ENCODE results near the gene MTSS2. TPM values are rescaled to one million over a fixed set of nuclear protein-coding genes. Genes with fewer than 3 reads are reported as not detected.

MTSS2 gene
- total RNA-seq, 1 donor from 2014 or later = 92.2 TPM

DNA sequence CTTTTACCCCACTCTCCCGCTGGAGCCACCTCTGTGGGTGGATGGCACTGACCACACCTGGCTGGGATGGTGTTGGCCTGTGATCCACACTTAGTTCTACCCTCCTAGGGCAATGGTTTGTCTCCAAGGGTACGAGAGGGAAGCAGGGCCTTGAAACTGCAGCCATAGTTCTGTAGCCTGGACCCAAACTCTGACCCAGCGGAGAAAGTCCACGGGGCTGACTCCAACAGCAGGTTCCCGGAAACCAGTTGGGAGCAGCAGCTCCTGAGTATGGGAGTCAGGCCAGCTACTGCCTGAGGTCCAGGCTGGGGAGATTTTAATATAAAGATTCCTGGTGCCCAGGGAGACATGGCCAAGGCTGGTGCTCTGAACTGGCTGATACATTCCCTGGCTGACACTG, 23.6 kb upstream of the MTSS2 start:
- TF ChIP-seq, protein P1, sequence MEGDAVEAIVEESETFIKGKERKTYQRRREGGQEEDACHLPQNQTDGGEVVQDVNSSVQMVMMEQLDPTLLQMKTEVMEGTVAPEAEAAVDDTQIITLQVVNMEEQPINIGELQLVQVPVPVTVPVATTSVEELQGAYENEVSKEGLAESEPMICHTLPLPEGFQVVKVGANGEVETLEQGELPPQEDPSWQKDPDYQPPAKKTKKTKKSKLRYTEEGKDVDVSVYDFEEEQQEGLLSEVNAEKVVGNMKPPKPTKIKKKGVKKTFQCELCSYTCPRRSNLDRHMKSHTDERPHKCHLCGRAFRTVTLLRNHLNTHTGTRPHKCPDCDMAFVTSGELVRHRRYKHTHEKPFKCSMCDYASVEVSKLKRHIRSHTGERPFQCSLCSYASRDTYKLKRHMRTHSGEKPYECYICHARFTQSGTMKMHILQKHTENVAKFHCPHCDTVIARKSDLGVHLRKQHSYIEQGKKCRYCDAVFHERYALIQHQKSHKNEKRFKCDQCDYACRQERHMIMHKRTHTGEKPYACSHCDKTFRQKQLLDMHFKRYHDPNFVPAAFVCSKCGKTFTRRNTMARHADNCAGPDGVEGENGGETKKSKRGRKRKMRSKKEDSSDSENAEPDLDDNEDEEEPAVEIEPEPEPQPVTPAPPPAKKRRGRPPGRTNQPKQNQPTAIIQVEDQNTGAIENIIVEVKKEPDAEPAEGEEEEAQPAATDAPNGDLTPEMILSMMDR (conservative IDR thresholded peaks at IDR 0.05) = no peak
- peaks cover 9% of the 10 kb centered on the region for H3K36me3 Mint-ChIP-seq
- peaks cover 26% of the 10 kb centered on the region for H3K4me1 Mint-ChIP-seq (ENCODE audit: unreplicated experiment)
- H3K9me3 Mint-ChIP-seq = peaks cover 4% of the 10 kb centered on the region
- no peak overlapping the region for H3K4me3 Mint-ChIP-seq
- no peaks in the 10 kb centered on the region for H3K27me3 Mint-ChIP-seq
- no peak for DNase-seq (ENCODE audit: extremely low spot score, unreplicated experiment)
- H3K27ac Mint-ChIP-seq = no peak overlapping the region

DNA sequence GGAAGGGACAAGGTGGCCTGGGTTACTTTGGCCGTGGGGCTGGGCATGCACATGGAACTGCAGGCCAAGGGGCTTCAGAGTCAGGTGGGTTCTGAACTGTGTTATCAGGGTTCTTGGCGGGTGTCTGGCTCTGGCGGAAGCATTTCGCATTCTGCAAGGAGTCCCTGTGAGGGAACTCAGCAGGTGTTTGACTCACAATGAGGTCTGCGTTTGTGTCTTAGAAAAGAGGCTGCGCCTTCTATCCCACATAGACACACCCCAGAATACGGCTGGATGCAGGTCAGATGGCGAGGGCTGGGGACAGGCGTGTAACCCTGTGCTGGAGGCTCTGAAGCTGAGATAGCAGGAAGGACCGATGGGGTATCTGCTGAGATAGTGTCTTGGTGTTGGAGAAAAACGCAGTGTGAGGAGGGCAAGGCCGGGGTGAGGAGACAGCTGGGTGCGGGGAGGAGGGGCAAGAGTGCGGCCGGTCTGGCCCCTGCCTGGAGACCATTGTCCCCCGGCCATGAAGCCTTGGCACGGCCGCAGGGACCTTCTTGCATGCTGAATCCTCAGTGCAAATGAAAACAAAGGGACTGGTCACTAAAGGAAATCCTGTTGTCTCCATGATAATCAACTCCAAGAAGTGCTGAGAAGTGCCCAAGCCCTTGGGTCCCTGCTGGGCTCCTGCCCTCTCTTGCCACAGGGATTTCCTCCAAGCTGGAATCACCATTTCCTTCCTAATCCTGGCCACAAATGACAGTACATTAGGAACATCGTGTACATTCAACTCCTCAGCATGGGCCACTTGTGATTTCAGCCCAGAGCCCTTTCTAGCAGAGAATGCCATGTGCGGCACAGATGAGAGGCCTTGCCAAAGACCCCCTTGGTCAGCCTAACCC, 22.8 kb upstream of the MTSS2 start:
- Mint-ChIP-seq H3K9me3 (peaks cover 4% of the 10 kb centered on the region), H3K36me3 (peaks cover 9% of the 10 kb centered on the region), H3K4me1 (ENCODE audit: unreplicated experiment) (peaks cover 26% of the 10 kb centered on the region), H3K27me3 (no peaks in the 10 kb centered on the region), H3K27ac (peak overlapping the region; percentile 46), H3K4me3 (no peak overlapping the region)
- TF ChIP-seq, protein P1 (conservative IDR thresholded peaks at IDR 0.05) = no peak
- DNase-seq (ENCODE audit: extremely low spot score, unreplicated experiment) = no peak

DNA sequence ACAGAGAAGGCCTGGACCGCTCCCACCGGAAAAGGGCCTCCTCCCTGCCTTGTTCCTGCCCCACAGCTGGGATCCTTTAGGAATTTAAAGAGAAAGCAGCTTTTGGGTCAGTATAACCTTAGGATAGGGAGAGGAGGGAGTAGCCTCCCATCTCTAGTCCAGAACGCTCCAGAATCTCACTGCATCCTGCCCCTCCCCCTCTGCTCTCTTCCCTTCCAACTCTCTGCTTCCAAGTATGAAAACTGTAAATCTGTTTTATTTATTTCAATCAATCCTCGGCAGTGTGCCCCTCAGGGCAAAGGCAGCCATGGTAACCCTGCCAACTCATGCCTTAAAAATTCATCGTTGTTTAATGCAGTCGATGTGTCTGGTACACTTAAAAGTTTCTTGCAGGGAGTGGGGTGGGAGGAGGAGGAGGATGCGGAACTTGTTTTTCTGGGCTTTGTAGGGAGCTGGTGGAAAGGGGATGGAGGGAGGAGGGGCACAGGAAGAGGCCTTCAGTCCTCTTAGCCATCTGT, 21.2 kb upstream of the MTSS2 start:
- DNase-seq (ENCODE audit: extremely low spot score, unreplicated experiment) = no peak
- Mint-ChIP-seq H3K27ac (peak overlapping the region; percentile 94), H3K36me3 (peaks cover 9% of the 10 kb centered on the region), H3K4me1 (ENCODE audit: unreplicated experiment) (peaks cover 28% of the 10 kb centered on the region), H3K27me3 (no peaks in the 10 kb centered on the region), H3K4me3 (peak overlapping the region; percentile 76), H3K9me3 (peaks cover 4% of the 10 kb centered on the region)
- TF ChIP-seq, protein P1 (conservative IDR thresholded peaks at IDR 0.05) = no peak

DNA sequence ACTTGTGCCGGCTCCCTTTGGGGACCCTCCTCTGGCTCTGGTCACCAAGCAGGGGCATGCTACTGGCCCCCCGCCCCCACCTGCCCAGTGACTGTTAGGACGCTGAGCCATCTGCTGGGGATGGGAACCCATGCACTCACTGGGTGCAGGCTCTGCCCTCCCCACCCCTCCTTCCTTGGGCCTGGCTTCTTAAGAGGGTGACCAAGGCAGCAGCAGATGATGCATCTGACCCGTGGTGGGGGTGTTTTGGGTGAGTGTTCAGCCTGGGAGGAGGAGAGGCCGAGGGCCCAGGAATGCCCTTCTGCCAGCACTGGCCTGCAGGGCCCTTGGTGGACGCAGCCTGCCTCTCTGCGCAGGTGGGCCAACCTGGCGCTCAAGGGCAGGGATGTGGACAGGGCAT, 19.2 kb upstream of the MTSS2 start:
- Mint-ChIP-seq H3K27me3 (no peaks in the 10 kb centered on the region), H3K4me1 (ENCODE audit: unreplicated experiment) (peaks cover 22% of the 10 kb centered on the region), H3K36me3 (peaks cover 5% of the 10 kb centered on the region), H3K27ac (no peak overlapping the region), H3K4me3 (no peak overlapping the region), H3K9me3 (peaks cover 4% of the 10 kb centered on the region)
- no peak for DNase-seq (ENCODE audit: extremely low spot score, unreplicated experiment)
- TF ChIP-seq, protein P1 (conservative IDR thresholded peaks at IDR 0.05) = no peak

DNA sequence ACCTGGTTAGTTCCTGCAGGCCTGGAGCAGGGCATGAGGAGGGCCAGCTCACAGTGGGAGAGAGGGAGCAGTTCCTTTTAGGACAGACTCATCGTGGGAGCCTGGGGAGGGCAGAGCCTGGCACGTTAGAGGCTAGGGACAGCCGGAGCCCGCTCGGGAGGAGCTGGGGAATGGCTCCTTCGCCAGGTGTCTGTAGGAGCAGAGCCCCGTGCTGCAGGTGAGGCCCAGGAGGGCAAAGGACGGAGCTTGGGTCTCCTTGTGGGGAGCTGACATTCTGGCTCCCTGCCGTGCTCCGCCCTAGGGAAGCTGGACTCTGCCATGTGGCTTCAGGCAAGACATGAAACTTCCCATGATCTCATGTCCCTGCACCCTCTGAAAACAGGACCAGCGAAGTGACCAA, 18.7 kb upstream of the MTSS2 start:
- Mint-ChIP-seq H3K27ac (peak overlapping the region; percentile 39), H3K36me3 (peaks cover 5% of the 10 kb centered on the region), H3K9me3 (peaks cover 4% of the 10 kb centered on the region), H3K4me3 (no peak overlapping the region), H3K4me1 (ENCODE audit: unreplicated experiment) (peaks cover 22% of the 10 kb centered on the region), H3K27me3 (no peaks in the 10 kb centered on the region)
- TF ChIP-seq, protein P1 (conservative IDR thresholded peaks at IDR 0.05) = no peak
- no peak for DNase-seq (ENCODE audit: extremely low spot score, unreplicated experiment)
